Amygdala (tissue), 56 donors: ENCODE results near the gene CPZ.
A peak's percentile ranks its signal among the peaks of the same experiment; 100 is the strongest.
"Not testable (repeated sequence)": the region's sequence is repeated elsewhere in the genome, so short reads cannot be mapped to it uniquely, and the experiment has no call there.

Source experiments
- DNase-seq, 56 donors: peaks; one replicate each; lab custom pipeline; 2025; lab: John Stamatoyannopoulos, UW

Gene CPZ

GRCh38 chr4:8607603-8608481, 15.3 kb downstream of the CPZ start:
- DNase-seq, result peak in 11 of 56 donors; percentile 3 to 57 (median 8)

- DNase-seq, result no peak
These were observed 16.3 kb downstream of the CPZ start for GRCh38 chr4:8608714-8609391.

- no peak for DNase-seq
These were observed 16.8 kb downstream of the CPZ start for GRCh38 chr4:8609406-8609805.

GRCh38 chr4:8609824-8610350, 17.3 kb downstream of the CPZ start:
- DNase-seq, result no peak

GRCh38 chr4:8610858-8611616, 18.5 kb downstream of the CPZ start:
- DNase-seq, result no peak

- DNase-seq, result no peak
These were observed 20.1 kb downstream of the CPZ start for GRCh38 chr4:8612646-8613045.

GRCh38 chr4:8613421-8614364, 21.1 kb downstream of the CPZ start:
- no peak for DNase-seq

- no peak for DNase-seq
These were observed 22.0 kb downstream of the CPZ start for GRCh38 chr4:8614365-8615193.

- DNase-seq, result no peak
These were observed 22.8 kb downstream of the CPZ start for GRCh38 chr4:8615366-8615765.

- no peak for DNase-seq
These were observed 23.6 kb downstream of the CPZ start for GRCh38 chr4:8615921-8616787.

- no peak for DNase-seq
These were observed 24.3 kb downstream of the CPZ start for GRCh38 chr4:8616831-8617230.

- no peak for DNase-seq
These were observed 25.0 kb downstream of the CPZ start for GRCh38 chr4:8617486-8618040.

- DNase-seq, result no peak
These were observed 25.9 kb downstream of the CPZ start for GRCh38 chr4:8618421-8618820.

- DNase-seq, result no peak
These were observed 26.6 kb downstream of the CPZ start for GRCh38 chr4:8618961-8619720.

GRCh38 chr4:8621135-8621534, 28.6 kb downstream of the CPZ start:
- peak in 1 of 56 donors; percentile 23 for DNase-seq

- not testable (repeated sequence) for DNase-seq
These were observed 32.2 kb downstream of the CPZ start for GRCh38 chr4:8624601-8625272.
